ENCODE results near the gene TMEM115. TPM values are rescaled to one million over a fixed set of nuclear protein-coding genes. Genes with fewer than 3 reads are reported as not detected.
"Not testable (repeated sequence)": the region's sequence is repeated elsewhere in the genome, so short reads cannot be mapped to it uniquely, and the experiment has no call there.

The TMEM115 gene
- total RNA-seq, 1 donor from 2014 or later = 19.8 TPM

GRCh38 chr3:50316657-50317242, 42.6 kb downstream of the TMEM115 start:
- no peak for DNase-seq

- DNase-seq = no peak
These were observed 44.5 kb downstream of the TMEM115 start for GRCh38 chr3:50314816-50315215.

- no peak for DNase-seq
These were observed 45.0 kb downstream of the TMEM115 start for GRCh38 chr3:50314342-50314741.

GRCh38 chr3:50312041-50312440, 47.3 kb downstream of the TMEM115 start:
- DNase-seq = not testable (repeated sequence)

Other genes starting within 250 kb of the TMEM115 start
- gene SEMA3F, start 204.2 kb downstream of the TMEM115 start, total RNA-seq = 5.8 TPM
- gene GNAT1, start 167.9 kb downstream of the TMEM115 start, total RNA-seq = not detected
- gene SLC38A3, start 154.2 kb downstream of the TMEM115 start, total RNA-seq = 5.0 TPM
- 84.5 TPM for gene GNAI2, start 123.3 kb downstream of the TMEM115 start, total RNA-seq
- 2.3 TPM for gene SEMA3B, start 90.4 kb downstream of the TMEM115 start, total RNA-seq
- gene LSMEM2, start 80.4 kb downstream of the TMEM115 start, total RNA-seq = 0.47 TPM
- gene IFRD2, start 67.1 kb downstream of the TMEM115 start, total RNA-seq = 15.1 TPM
- 6.6 TPM for gene HYAL3, start 60.1 kb downstream of the TMEM115 start, total RNA-seq
- 4.5 TPM for gene NAA80, start 60.1 kb downstream of the TMEM115 start, total RNA-seq
- 0.16 TPM for gene HYAL1, start 55.9 kb downstream of the TMEM115 start, total RNA-seq
- gene HYAL2, start 36.8 kb downstream of the TMEM115 start, total RNA-seq = 30.9 TPM
- gene TUSC2, start 31.3 kb downstream of the TMEM115 start, total RNA-seq = 16.2 TPM
- gene RASSF1, start 18.7 kb downstream of the TMEM115 start, total RNA-seq = 7.8 TPM
- 2.5 TPM for gene ZMYND10, start 13.8 kb downstream of the TMEM115 start, total RNA-seq
- gene NPRL2, start 8.7 kb downstream of the TMEM115 start, total RNA-seq = 19.0 TPM
- gene CYB561D2, start 8.7 kb downstream of the TMEM115 start, total RNA-seq = 10.0 TPM
- 2.2 TPM for gene CACNA2D2, start 144.1 kb upstream of the TMEM115 start, total RNA-seq
- 13.6 TPM for gene C3orf18, start 208.2 kb upstream of the TMEM115 start, total RNA-seq
- gene HEMK1, start 210.0 kb upstream of the TMEM115 start, total RNA-seq = 6.9 TPM

Measured in occipital lobe (tissue), 2 donors.